ENCODE measurements around the gene GALNS. TPM values are rescaled to one million over a fixed set of nuclear protein-coding genes. Genes with fewer than 3 reads are reported as not detected.
A peak's percentile ranks its signal among the peaks of the same experiment; 100 is the strongest.

GALNS gene
- total RNA-seq, 1 experiment from 2014 or later = 29.5 TPM

DNA sequence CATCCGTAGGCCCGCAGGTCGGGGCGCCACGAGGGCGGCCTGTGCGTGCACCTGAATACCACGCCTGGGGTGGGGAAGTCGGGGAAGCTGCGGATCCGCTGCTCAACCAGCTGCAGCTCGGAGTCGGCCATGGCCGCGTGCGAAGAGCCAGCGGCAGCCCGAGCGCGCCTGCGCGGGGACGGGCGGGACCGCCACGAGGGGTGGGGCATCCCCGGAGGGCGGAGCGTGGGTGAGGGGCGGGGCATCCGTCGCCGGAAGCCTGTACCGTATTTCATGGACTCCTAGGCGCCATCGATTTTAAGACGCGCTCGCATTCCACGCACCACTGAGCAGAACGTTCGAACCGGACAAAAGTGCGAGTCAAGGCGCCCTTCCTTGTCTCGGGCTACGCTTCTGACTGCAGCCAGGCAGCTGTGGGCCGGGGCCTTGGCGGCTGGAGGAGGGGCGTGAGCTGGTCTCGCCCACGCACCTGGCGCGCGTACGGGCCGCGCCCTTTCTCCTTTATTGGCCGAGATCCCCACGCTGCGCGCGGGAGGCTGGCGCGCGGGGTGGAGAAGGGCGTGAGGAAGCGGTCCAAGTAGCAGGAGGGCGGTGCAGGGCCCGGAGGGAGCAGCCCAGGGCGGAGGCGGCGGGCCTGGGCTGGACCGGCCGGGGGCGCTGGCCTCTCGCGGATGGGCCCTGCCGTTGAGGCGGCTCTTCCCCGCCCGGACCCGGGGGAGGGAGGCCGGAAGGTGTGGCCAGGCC is 44.8 kb downstream of the GALNS start, which contains the start of gene APRT (continued):
- TF ChIP-seq, protein P1, sequence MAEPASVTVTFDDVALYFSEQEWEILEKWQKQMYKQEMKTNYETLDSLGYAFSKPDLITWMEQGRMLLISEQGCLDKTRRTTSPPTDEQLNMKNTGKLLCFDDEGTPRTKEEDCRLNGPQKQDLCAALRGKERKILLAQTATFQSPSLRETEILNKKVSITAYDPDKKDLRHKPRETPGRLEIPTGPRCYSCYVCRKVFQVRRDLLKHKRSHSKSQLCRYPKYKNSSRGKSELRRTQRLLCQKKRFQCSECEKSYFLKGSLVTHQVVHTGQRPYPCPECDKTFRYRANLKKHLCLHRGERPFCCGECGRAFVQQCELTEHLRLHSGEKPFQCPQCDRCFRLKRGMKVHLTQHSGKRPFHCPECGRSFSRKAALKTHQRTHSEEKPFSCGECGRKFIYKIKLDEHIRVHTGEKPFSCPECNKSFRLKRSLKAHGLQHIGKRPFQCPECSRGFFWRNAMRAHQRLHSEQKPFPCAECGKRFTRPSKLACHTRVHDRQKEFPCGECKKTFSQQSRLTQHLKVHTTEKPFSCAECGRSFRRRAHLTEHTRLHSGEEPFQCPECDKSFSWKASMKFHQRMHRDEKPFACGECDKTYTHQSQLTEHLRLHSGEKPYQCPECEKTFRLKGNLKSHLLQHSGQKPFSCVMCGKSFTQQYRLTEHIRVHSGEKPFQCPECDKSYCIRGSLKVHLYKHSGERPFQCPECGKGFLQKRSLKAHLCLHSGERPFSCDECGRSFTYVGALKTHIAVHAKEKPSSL (CRISPR knock-in tag; conservative IDR thresholded peaks at IDR 0.05) = no peak
- no peak for TF ChIP-seq ZMAT4 (CRISPR knock-in tag; IDR thresholded peaks at IDR 0.05)
- no peak for TF ChIP-seq NR2C2 (CRISPR knock-in tag; IDR thresholded peaks at IDR 0.05)
- TF ChIP-seq TP53 (CRISPR knock-in tag; IDR thresholded peaks at IDR 0.05) = no peak
- TF ChIP-seq RORB (CRISPR knock-in tag; IDR thresholded peaks at IDR 0.05) = no peak
- TF ChIP-seq JAZF1 (CRISPR knock-in tag; IDR thresholded peaks at IDR 0.05) = no peak
- TF ChIP-seq, protein P2, sequence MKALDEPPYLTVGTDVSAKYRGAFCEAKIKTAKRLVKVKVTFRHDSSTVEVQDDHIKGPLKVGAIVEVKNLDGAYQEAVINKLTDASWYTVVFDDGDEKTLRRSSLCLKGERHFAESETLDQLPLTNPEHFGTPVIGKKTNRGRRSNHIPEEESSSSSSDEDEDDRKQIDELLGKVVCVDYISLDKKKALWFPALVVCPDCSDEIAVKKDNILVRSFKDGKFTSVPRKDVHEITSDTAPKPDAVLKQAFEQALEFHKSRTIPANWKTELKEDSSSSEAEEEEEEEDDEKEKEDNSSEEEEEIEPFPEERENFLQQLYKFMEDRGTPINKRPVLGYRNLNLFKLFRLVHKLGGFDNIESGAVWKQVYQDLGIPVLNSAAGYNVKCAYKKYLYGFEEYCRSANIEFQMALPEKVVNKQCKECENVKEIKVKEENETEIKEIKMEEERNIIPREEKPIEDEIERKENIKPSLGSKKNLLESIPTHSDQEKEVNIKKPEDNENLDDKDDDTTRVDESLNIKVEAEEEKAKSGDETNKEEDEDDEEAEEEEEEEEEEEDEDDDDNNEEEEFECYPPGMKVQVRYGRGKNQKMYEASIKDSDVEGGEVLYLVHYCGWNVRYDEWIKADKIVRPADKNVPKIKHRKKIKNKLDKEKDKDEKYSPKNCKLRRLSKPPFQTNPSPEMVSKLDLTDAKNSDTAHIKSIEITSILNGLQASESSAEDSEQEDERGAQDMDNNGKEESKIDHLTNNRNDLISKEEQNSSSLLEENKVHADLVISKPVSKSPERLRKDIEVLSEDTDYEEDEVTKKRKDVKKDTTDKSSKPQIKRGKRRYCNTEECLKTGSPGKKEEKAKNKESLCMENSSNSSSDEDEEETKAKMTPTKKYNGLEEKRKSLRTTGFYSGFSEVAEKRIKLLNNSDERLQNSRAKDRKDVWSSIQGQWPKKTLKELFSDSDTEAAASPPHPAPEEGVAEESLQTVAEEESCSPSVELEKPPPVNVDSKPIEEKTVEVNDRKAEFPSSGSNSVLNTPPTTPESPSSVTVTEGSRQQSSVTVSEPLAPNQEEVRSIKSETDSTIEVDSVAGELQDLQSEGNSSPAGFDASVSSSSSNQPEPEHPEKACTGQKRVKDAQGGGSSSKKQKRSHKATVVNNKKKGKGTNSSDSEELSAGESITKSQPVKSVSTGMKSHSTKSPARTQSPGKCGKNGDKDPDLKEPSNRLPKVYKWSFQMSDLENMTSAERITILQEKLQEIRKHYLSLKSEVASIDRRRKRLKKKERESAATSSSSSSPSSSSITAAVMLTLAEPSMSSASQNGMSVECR (CRISPR knock-in tag; IDR thresholded peaks at IDR 0.05; ENCODE audit: borderline replicate concordance) = no peak; the same call in 1 of the 2 replicates
- TF ChIP-seq, protein P3, sequence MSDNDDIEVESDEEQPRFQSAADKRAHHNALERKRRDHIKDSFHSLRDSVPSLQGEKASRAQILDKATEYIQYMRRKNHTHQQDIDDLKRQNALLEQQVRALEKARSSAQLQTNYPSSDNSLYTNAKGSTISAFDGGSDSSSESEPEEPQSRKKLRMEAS (CRISPR knock-in tag; IDR thresholded peaks at IDR 0.05) = peak; percentile 94
- TF ChIP-seq, protein P4, sequence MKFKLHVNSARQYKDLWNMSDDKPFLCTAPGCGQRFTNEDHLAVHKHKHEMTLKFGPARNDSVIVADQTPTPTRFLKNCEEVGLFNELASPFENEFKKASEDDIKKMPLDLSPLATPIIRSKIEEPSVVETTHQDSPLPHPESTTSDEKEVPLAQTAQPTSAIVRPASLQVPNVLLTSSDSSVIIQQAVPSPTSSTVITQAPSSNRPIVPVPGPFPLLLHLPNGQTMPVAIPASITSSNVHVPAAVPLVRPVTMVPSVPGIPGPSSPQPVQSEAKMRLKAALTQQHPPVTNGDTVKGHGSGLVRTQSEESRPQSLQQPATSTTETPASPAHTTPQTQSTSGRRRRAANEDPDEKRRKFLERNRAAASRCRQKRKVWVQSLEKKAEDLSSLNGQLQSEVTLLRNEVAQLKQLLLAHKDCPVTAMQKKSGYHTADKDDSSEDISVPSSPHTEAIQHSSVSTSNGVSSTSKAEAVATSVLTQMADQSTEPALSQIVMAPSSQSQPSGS (CRISPR knock-in tag; IDR thresholded peaks at IDR 0.05; ENCODE audit: borderline replicate concordance, low read depth) = no peak
- TF ChIP-seq ZNF121 (CRISPR knock-in tag; IDR thresholded peaks at IDR 0.05) = 0 out of 2 replicates have a peak, but pooled peaks have one; percentile 6
- TF ChIP-seq, protein P5, sequence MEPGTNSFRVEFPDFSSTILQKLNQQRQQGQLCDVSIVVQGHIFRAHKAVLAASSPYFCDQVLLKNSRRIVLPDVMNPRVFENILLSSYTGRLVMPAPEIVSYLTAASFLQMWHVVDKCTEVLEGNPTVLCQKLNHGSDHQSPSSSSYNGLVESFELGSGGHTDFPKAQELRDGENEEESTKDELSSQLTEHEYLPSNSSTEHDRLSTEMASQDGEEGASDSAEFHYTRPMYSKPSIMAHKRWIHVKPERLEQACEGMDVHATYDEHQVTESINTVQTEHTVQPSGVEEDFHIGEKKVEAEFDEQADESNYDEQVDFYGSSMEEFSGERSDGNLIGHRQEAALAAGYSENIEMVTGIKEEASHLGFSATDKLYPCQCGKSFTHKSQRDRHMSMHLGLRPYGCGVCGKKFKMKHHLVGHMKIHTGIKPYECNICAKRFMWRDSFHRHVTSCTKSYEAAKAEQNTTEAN (CRISPR knock-in tag; IDR thresholded peaks at IDR 0.05) = peak; percentile 22
- no peak for TF ChIP-seq ZNF532 (CRISPR knock-in tag; IDR thresholded peaks at IDR 0.05; ENCODE audit: borderline replicate concordance)
- TF ChIP-seq ETV6 (CRISPR knock-in tag; IDR thresholded peaks at IDR 0.05) = peak; percentile 71
- TF ChIP-seq RELA (CRISPR knock-in tag; IDR thresholded peaks at IDR 0.05; ENCODE audit: borderline replicate concordance) = 0 out of 2 replicates have a peak, but pooled peaks have one; percentile 40
- TF ChIP-seq ZNF232 (CRISPR knock-in tag; IDR thresholded peaks at IDR 0.05) = 0 out of 2 replicates have a peak, but pooled peaks have one; percentile 74
- no peak; the same call in 1 of the 2 replicates for TF ChIP-seq CREB1 (CRISPR knock-in tag; IDR thresholded peaks at IDR 0.05)
